Measurements from ENCODE around the gene IL15RA.
"Not testable (repeated sequence)": the region's sequence is repeated elsewhere in the genome, so short reads cannot be mapped to it uniquely, and the experiment has no call there.

IL15RA gene

DNA sequence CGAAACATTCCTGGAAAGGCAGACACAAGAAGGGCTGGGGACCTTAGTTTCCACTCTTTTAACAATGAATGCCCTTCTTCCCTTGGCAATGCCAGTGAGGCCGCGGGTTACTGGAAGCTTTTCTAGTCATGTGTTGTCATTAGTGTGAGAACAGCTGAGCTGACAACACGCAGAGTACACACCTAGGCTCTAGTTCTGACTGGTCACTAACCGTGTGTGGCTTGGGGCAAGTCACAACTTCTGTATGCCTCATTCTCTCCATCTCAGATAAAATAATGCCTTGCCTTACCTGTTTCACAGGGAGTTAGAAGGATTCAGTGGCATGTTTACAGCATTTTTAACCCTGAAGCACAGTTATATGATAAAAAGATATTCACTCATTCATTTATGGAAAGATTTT is 55.6 kb downstream of the IL15RA start:
- no peak for DNase-seq

DNA sequence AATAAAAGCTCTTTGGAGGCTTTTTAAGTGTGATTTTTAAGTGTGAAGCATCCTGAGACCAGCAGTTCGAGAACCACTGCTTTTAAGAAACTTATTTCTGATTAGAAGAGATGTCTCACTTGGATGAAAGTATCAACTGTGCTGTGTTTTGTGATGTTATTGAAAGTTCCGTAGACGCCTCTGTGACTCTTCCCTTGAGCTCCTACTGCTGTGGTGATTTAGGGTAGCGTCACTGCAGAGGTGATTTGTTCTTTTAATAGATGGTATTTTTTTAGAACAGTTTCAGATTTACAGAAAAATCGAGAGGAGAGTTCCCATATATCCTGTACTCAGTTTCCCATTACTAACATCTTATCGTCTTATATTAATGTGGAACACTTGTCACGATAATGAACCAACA is 57.8 kb downstream of the IL15RA start:
- DNase-seq = no peak

DNA sequence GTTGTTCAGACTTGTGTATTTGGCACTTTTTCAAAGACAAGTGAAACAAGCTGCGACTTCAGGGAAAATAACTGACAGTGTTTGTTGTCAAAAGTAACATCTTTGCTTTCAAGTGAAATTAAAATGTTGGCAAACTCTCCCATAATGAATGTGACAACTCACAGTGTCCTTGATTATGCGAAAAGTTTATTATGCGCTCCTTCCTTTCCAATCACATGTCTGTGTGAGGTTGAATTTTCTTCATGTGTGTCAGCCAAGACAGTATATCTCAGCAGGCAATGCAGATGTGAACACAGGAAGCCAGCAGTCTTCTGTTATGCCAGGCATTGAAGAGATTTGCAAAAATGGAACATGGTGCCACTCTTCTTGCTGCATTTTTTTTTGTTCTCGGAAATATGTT is 58.6 kb downstream of the IL15RA start:
- no peak for DNase-seq

DNA sequence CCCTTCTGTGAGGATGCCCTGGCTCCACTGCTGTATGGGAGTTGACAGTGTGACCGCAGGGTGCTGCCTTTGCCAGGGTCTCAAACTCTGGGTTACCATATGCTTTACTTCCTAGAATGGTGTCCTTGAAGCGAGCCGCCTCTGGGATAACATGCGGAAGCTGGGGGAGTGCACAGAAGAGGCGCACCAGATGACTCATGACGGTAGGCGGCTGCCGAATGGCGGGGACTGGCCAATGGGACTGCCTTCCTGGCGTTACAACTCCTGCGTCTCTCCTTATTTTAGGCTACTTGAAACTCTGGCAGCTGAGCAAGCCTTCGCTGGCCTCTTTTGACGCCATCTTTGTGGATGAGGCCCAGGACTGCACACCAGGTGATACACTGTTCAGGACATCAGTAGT is 60.0 kb downstream of the IL15RA start:
- DNase-seq = no peak

DNA sequence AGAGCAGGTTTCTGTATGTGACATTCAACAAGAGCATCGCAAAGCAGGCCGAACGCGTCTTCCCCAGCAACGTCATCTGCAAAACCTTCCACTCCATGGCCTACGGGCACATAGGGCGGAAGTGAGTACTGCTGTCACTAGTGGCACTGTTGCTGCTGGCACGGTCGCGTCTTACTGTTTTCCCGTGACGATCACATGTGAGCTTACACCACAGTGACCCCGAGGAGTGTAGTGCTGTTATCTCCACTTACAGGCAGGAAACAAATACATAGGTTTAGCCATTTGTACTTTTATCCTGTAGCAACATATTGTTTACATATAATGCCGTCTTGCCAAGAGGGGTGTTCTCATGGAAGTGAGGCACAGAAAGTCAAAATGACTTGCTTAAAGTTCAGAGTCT is 61.9 kb downstream of the IL15RA start:
- no peak for DNase-seq

DNA sequence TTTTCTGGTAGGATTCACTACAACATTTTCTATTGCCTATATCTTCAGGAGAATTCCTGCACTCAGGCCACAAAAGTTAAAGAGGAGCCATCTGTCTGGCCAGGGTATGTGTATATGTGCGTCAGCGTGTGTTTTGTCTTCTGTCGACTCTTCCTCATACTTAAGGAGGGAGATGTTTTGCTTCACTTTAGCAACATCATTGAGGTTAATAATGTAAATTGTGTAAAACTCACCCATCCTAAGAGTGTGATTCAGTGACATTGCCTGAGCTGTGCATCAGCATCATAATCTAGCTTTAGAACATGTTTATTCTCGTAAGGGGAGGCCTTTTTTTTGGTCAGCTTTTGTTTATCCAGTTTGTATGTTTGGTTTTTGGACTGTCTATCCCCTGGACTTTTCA is 63.6 kb downstream of the IL15RA start:
- DNase-seq = no peak

DNA sequence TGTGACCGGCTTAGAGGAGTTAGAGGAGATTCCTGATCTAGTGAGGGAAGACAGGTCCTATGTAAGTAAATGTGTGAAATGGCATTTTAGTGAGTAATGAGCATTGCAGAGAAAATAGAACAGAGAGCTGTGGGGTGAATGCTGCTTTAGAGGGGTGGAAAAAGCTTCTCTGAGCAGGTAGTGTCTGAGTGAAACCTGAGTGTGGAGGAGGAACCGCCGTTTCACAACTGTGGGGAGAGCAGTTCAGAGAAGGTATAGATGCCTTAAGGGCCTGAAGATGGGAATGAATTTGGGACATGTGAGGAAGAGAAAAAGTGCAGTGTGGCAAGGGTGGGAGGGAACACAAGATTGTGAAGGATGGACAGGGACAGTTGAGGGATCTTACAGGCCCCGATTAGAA is 65.7 kb downstream of the IL15RA start:
- DNase-seq = no peak

DNA sequence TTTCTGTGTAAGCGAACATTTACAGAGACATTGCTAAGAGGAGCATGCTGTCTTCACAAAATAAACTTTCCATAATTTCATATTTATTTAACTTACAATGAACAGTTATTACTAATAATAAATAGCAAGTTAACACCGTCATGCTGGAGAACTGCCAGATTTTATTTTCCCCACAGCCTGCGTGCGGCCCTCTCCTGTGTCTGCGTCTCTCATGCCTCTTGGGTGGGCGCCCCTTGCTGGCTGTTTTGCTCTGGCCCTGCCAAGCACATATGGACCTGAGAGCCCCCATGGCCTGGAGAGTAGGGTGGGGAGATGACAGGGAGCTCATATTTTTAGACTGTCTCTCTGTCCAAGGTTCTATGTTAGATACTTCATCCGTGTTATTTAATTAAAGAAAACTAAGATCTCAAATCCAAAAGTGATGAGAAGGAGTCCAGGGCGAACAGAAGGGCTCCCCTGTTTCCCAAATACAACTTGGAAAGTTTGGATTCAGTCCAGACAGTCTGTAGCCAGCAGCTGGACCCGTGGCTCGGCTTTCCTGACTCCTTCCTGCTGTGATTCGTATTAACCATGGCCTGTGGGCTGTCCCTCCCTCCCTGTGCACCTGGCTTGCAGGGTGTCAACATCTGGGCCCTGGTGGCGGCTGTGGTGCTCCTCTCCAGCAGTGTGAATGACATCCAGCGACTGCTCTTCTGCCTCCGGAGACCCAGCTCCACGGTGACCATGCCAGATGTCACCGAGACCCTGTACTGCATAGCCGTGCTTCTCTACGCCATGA is 66.8 kb downstream of the IL15RA start:
- DNase-seq = no peak

DNA sequence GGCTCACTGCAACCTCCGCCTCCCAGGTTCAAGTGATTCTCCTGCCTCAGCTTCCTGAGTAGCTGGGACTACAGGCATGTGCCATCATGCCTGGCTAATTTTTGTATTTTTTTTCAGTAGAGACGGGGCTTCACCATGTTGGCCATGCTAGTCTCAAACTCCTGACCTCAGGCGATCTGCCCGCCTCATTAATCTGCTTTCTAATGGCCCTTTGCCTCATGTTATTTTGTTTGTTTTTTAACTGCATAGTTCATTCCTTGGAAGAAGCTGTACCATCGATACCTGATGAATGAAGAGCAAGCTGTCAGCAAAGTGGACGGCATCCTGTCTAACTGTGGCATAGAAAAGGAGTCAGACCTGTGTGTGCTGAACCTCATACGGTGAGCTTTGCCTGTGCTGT is 68.7 kb downstream of the IL15RA start:
- DNase-seq = not testable (repeated sequence)

DNA sequence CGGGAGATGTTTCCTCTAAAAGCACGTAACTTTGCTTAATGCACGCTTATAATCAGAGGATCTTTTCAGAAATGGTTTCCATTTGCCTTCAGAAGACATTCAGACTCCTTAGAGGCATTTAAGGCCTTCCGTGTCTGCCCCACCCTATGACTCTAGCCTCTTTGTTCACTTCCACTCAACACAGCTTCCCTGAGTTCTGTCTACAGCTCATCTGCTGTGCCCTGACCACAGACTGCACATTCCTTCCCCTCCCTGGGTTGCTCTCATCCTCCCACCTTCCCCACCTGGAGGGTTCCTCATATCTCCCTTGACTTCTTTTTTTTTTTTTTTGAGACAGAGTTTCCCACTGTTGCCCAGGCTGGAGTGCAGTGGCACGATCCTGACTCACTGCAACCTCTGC is 70.7 kb downstream of the IL15RA start:
- no peak for DNase-seq

DNA sequence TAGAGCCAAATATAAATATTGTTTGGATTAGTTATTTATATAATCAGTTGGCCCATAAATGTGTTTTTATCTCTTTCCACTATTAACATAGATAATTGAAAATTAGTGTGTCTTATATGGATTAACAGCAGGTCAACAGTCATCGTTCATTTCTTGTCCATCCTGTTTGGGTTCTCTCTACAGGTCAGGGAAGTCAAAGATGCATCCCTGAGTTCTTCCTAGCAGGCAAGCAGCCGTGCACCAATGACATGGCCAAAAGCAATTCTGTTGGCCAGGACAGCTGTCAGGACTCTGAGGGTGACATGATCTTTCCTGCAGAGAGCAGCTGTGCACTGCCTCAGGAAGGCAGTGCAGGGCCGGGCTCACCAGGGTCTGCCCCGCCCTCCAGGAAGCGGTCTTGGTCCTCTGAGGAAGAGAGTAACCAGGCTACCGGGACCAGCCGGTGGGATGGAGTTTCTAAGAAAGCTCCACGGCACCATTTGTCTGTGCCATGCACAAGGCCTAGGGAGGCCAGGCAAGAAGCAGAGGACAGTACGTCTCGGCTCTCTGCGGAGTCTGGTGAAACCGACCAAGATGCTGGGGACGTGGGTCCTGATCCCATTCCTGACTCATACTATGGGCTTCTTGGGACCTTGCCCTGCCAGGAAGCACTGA is 71.4 kb downstream of the IL15RA start:
- no peak for DNase-seq

DNA sequence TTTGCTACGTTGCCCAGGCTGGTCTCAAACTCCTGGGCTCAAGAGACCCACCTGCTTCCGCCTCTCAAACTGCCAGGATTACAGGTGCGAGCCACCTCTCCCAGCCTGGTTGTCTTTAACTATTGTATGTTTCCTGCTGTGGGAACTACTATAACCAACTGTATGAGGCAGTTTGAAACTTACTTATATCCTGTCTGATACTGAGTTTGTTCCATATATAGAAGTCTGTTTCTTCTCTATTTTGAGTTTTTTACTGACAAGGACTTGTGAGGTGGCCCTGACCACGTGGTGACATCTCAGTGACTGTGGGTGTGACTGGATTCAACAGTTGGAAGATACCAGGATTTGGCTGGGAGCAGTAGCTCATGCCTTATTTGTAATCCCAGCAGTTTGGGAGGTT is 73.1 kb downstream of the IL15RA start:
- no peak for DNase-seq

DNA sequence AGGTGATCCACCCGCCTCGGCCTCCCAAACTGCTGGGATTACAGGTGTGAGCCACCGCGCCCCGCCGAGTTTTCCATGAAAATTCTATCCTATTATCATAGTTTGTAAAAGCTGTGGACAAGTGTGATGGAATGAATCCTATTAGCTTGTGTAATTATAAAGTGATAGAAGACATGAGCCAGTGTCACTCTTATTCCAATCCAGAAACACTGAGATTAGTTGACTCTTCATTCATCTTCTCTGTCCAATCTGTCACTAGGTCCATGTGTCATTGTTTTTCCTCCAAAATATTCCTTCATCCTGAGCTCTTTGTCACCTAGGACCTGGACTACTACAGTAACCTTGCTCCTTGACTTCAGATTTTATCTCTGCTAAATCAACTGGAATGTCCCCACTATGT is 73.8 kb downstream of the IL15RA start:
- DNase-seq = no peak

DNA sequence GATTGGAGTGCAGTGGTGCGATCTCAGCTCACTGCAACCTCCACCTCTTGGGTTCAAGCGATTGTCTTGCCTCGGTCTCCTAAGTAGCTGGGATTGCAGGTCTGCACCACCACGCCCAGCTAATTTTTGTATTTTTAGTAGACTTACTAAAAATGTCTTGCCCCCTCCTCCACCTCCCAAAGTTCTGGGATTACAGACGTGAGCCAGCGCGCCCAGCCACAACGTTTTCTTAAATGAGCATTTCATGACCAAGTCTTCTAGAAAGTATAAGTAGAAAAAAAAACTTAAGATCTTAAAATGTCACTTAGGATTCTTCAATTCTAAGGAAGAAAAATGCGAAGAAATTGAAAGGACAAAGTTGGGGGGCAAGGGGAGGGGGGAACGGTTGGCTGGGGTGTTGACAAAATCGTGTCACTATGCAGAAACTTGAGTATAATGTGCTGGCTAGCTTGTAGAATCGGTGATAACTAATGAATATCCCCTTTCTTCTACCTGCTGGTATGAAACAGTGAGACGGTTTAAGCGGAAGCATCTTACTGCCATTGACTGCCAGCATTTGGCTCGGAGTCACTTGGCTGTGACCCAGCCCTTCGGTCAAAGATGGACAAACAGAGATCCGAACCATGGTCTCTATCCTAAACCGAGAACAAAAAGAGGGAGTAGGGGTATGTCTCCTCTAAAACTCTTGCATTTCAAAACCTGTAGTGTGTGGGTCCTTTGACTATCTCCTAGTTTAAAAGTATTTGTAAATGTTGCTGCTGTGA is 74.7 kb downstream of the IL15RA start:
- DNase-seq = no peak

Measured in fibroblast of skin of abdomen (primary cell).